ENCODE data around the gene IL1R2. TPM values are rescaled to one million over a fixed set of nuclear protein-coding genes. Genes with fewer than 3 reads are reported as not detected.

IL1R2 gene
- total and polyA plus RNA-seq, 8 donors = 0.39 to 3.8 (median 1.6) TPM

- H3K36me3 ChIP-seq = no peaks in the 10 kb centered on the region
- intact Hi-C loops (cut with DNase I) = no loop called here
Measured at GRCh38 chr2:101958061-101958460, 33.7 kb upstream of the IL1R2 start.

GRCh38 chr2:101960819-101961337 is 30.9 kb upstream of the IL1R2 start:
- ATAC-seq (peak in 1 of 4 donors; percentile 49), FAIRE-seq (no peak), DNase-seq (no peak)
- Histone ChIP-seq H3K27me3 (no peaks in the 10 kb centered on the region), H3K9me3 (no peaks in the 10 kb centered on the region), H3K4me1 (no peaks in the 10 kb centered on the region), H3K27ac (peak overlapping the region in 1 of 4 donors; percentile 40), H3K36me3 (no peaks in the 10 kb centered on the region), H3K4me3 (no peak overlapping the region)
- WGBS, 2 donors = 60 to 64% methylated on average over 7 of the region's 7 CpGs
- TF ChIP-seq CTCF (IDR thresholded peaks at IDR 0.05) = no peak
- intact Hi-C loops (cut with DNase I) = no loop called here

More at GRCh38 chr2:101958061-101958460, 33.7 kb upstream of the IL1R2 start:
- ATAC-seq (no peak), FAIRE-seq (no peak), DNase-seq (no peak)
- no peak for TF ChIP-seq CTCF (IDR thresholded peaks at IDR 0.05)
- Histone ChIP-seq H3K9me3 (no peaks in the 10 kb centered on the region), H3K4me3 (no peak overlapping the region), H3K27ac (no peak overlapping the region), H3K4me1 (no peaks in the 10 kb centered on the region), H3K27me3 (no peaks in the 10 kb centered on the region)
- WGBS, 2 donors = 0% methylated on average over 2 of the region's 2 CpGs

GRCh38 chr2:101961338-101962191 is 30.2 kb upstream of the IL1R2 start:
- no peak for FAIRE-seq
- H3K27ac ChIP-seq = peak overlapping the region in 2 of 4 donors; percentile 50
- H3K4me3 ChIP-seq = no peak overlapping the region
- peak in 3 of 6 donors; percentile 18 to 53 (median 23) for DNase-seq
- no peak for TF ChIP-seq CTCF (IDR thresholded peaks at IDR 0.05)
- no peaks in the 10 kb centered on the region for H3K9me3 ChIP-seq
- H3K27me3 ChIP-seq = no peaks in the 10 kb centered on the region
- WGBS, 2 donors = 69 to 76% methylated on average over 12 of the region's 12 CpGs
- peak in 3 of 4 donors; percentile 73 to 77 (median 75) for ATAC-seq
- H3K4me1 ChIP-seq = no peaks in the 10 kb centered on the region
- intact Hi-C loops (cut with DNase I) = no loop called here
- H3K36me3 ChIP-seq = no peaks in the 10 kb centered on the region

GRCh38 chr2:101962309-101962708 is 29.5 kb upstream of the IL1R2 start:
- intact Hi-C loops (cut with DNase I) = no loop called here
- no peak overlapping the region for H3K4me3 ChIP-seq
- ATAC-seq = peak in 1 of 4 donors; percentile 11

More at GRCh38 chr2:101962309-101962708, 29.5 kb upstream of the IL1R2 start:
- no peaks in the 10 kb centered on the region for H3K9me3 ChIP-seq
- H3K27me3 ChIP-seq = no peaks in the 10 kb centered on the region
- DNase-seq = no peak
- WGBS, 2 donors = 74 to 86% methylated on average over 10 to 11 of the region's 11 CpGs
- no peaks in the 10 kb centered on the region for H3K36me3 ChIP-seq
- FAIRE-seq = no peak
- no peak for TF ChIP-seq CTCF (IDR thresholded peaks at IDR 0.05)
- no peaks in the 10 kb centered on the region for H3K4me1 ChIP-seq
- peak overlapping the region in 1 of 4 donors; percentile 50 for H3K27ac ChIP-seq

All from pancreas (tissue), 10 donors.